ENCODE results near the gene ACBD4.

The ACBD4 gene

DNA sequence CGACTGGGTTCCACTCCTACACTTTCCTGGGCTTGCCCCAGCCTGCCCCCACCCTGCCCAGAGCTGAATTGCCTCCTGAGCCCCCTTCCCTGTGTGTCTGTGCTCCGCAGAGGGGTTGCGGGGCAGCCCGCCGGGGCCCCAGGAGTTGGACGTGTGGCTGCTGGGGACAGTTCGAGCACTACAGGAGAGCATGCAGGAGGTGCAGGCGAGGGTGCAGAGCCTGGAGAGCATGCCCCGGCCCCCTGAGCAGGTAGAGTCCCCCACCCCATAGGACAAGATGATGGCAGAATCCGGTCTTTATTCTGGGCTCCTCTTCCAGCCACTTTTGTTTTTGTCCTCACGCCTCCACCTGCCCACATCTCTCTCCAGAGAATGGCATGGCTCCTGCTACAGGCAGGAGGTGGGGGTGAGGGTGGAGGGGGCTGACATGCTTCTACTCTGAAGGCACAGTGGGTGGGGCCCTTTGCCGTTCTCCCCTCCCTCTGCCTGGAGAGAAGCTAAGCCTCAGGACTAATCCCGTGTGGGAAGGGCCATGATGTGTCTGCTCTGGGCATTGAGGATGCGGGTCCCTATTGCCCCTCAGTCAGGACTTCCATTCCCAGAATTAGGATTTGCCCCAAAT lies 3.5 kb downstream of the ACBD4 start:
- no peak for DNase-seq

DNA sequence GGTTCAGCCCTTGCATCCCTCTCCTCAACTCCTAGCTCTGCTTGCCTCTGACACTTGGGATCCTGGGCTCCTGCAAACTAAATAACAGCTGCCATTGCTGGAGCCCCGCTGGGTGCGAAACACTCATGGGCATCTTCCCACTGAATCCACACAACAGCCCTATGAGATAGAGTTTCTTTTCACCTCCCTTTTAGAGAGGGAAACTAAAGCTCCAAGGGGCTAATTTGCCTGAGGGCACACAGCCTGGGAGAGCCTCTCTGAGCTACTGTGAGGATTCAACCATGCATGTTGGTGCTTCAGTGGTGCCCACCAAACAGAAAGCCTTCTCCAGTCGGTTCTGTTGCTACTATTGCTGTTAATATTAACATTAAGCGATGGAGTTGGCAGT lies 4.0 kb downstream of the ACBD4 start:
- no peak for DNase-seq

- DNase-seq = no peak
Observed at GRCh38 chr17:45143094-45143670, 7.7 kb downstream of the ACBD4 start.

DNA sequence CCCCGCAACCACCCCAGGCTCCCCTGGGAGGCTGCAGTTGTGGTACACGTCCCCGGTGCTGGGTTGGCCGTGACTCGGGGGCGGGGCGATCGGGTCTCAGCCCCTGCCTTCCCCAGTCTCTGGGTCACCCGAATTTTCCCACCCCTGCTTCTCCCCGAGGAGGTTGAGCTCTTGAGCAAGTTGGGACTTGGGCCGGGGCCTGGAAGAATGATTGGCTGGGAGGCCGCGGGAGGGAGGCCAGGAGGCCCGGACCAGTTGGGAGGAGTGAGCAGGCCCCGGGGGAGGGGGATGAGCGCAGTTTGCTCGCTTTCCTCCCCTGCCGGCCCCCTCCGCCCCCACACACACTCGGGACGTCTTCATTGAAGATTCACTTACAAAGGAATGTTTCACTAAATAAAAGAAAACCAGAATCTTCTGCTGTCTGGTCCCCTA lies 8.3 kb downstream of the ACBD4 start:
- DNase-seq = no peak

GRCh38 chr17:45144199-45145034 lies 8.9 kb downstream of the ACBD4 start:
- DNase-seq = no peak

GRCh38 chr17:45145035-45145389 lies 9.5 kb downstream of the ACBD4 start:
- no peak for DNase-seq

- DNase-seq = no peak
Observed at GRCh38 chr17:45146166-45146565, 10.7 kb downstream of the ACBD4 start.

- no peak for DNase-seq
Observed at GRCh38 chr17:45146592-45146889, 11.1 kb downstream of the ACBD4 start.

GRCh38 chr17:45146890-45147580 lies 11.5 kb downstream of the ACBD4 start:
- DNase-seq = no peak

GRCh38 chr17:45147581-45148182 lies 12.2 kb downstream of the ACBD4 start:
- DNase-seq = peak; percentile 71

- peak; percentile 98 for DNase-seq
Observed at GRCh38 chr17:45148183-45149036, 12.9 kb downstream of the ACBD4 start, which contains the start of gene HEXIM1. Gene HEXIM1, plus strand, starts transcription at chr17:45148475. Its CDS starts 716 bp downstream, at chr17:45149191.

DNA sequence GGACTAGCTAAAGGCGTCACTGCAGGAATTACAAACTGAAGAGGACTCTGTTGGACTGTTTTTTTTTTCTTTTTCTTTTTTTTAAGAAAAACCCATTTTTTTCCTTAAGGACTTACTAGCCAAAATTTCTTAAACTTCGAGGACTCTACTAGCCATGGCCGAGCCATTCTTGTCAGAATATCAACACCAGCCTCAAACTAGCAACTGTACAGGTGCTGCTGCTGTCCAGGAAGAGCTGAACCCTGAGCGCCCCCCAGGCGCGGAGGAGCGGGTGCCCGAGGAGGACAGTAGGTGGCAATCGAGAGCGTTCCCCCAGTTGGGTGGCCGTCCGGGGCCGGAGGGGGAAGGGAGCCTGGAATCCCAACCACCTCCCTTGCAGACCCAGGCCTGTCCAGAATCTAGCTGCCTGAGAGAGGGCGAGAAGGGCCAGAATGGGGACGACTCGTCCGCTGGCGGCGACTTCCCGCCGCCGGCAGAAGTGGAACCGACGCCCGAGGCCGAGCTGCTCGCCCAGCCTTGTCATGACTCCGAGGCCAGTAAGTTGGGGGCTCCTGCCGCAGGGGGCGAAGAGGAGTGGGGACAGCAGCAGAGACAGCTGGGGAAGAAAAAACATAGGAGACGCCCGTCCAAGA lies 13.7 kb downstream of the ACBD4 start:
- peak; percentile 73 for DNase-seq

- no peak for DNase-seq
Observed at GRCh38 chr17:45149669-45150664, 14.5 kb downstream of the ACBD4 start.

GRCh38 chr17:45150911-45151809 lies 15.7 kb downstream of the ACBD4 start:
- DNase-seq = no peak

- no peak for DNase-seq
Observed at GRCh38 chr17:45155029-45155428, 19.5 kb downstream of the ACBD4 start.

GRCh38 chr17:45155483-45155882 lies 20.0 kb downstream of the ACBD4 start:
- no peak for DNase-seq

DNA sequence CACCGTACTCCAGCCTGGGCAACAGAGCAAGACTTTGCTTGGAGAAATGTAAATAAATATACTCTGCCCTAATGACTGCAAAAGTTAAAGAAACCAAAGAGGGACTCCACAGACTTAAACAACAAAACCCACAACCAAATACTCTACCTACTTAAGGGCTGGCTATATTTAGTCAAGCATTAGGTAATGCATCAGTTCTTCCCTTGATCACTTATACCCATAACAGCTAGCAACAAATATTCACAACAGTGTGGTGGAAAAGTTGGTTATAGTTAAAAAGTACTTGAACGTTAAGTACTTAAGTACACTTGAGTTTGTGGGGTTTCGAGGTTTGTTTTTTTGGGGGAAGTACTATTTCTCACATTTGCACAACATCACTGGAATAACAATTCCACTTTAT lies 20.8 kb downstream of the ACBD4 start:
- no peak for DNase-seq

GRCh38 chr17:45160447-45161287 lies 25.2 kb downstream of the ACBD4 start:
- peak; percentile 59 for DNase-seq

Measured in activated CD8-positive, alpha-beta memory T cell treated with anti-CD3 and anti-CD28 coated beads, Interleukin-2, amount 50 U/mL, for 4 hours (primary cell).